GM19193 (cell line): Measurements from ENCODE around the gene NPHP4.

Source experiments
- POLR2A ChIP-seq: IDR thresholded peaks from 4 replicates; pipeline ENCODE4 v1.6.1; 2011; ENCODE audit not compliant: insufficient read depth, insufficient read length; ENCODE audit errors: extremely low read depth

NPHP4 gene

GRCh38 chr1:5960336-5960735 is 31.9 kb downstream of the NPHP4 start:
- TF ChIP-seq POLR2A: no peak

- TF ChIP-seq POLR2A: no peak
Observed at GRCh38 chr1:5959667-5960230, 32.5 kb downstream of the NPHP4 start.

GRCh38 chr1:5959087-5959486 is 33.1 kb downstream of the NPHP4 start:
- no peak for TF ChIP-seq POLR2A

- no peak for TF ChIP-seq POLR2A
Observed at GRCh38 chr1:5956022-5956830, 36.0 kb downstream of the NPHP4 start.

GRCh38 chr1:5955479-5955977 is 36.7 kb downstream of the NPHP4 start:
- TF ChIP-seq POLR2A: no peak

- no peak for TF ChIP-seq POLR2A
Observed at GRCh38 chr1:5954964-5955363, 37.3 kb downstream of the NPHP4 start.

GRCh38 chr1:5953386-5953785 is 38.8 kb downstream of the NPHP4 start:
- TF ChIP-seq POLR2A: no peak

GRCh38 chr1:5951846-5952410 is 40.3 kb downstream of the NPHP4 start:
- no peak for TF ChIP-seq POLR2A

GRCh38 chr1:5950994-5951785 is 41.0 kb downstream of the NPHP4 start:
- no peak for TF ChIP-seq POLR2A

GRCh38 chr1:5950201-5950895 is 41.9 kb downstream of the NPHP4 start:
- no peak for TF ChIP-seq POLR2A

- no peak for TF ChIP-seq POLR2A
Observed at GRCh38 chr1:5949761-5950100, 42.5 kb downstream of the NPHP4 start.

GRCh38 chr1:5949085-5949760 is 43.0 kb downstream of the NPHP4 start:
- no peak for TF ChIP-seq POLR2A

- no peak for TF ChIP-seq POLR2A
Observed at GRCh38 chr1:5948681-5949005, 43.6 kb downstream of the NPHP4 start.

GRCh38 chr1:5947978-5948680 is 44.1 kb downstream of the NPHP4 start:
- no peak for TF ChIP-seq POLR2A

GRCh38 chr1:5947071-5947821 is 45.0 kb downstream of the NPHP4 start:
- no peak for TF ChIP-seq POLR2A
